ENCODE measurements around the gene ZNF649.

Gene ZNF649

GRCh38 chr19:51882518-51882917 lies 22.3 kb downstream of the ZNF649 start:
- TF ChIP-seq TAF1 (IDR thresholded peaks at IDR 0.05; ENCODE audit: borderline replicate concordance, insufficient read depth, low read length) (no peak), SIN3A (IDR thresholded peaks at IDR 0.05; ENCODE audit: borderline replicate concordance, insufficient read depth, low read length) (no peak), POLR2AphosphoS5 (IDR thresholded peaks at IDR 0.05; ENCODE audit: low read depth, low read length) (no peak), REST (IDR thresholded peaks at IDR 0.05; ENCODE audit: insufficient read depth in 1 of 2, low read depth in 2 of 2, low read length in 2 of 2) (no peak), FOXP2 (optimal IDR thresholded peaks at IDR 0.05; ENCODE audit: borderline replicate concordance, extremely low read depth, extremely low read length, insufficient read depth) (no peak)

GRCh38 chr19:51873097-51873496 lies 31.7 kb downstream of the ZNF649 start:
- TF ChIP-seq FOXP2 (optimal IDR thresholded peaks at IDR 0.05; ENCODE audit: borderline replicate concordance, extremely low read depth, extremely low read length, insufficient read depth) (no peak), TAF1 (IDR thresholded peaks at IDR 0.05; ENCODE audit: borderline replicate concordance, insufficient read depth, low read length) (no peak), REST (IDR thresholded peaks at IDR 0.05; ENCODE audit: insufficient read depth in 1 of 2, low read depth in 2 of 2, low read length in 2 of 2) (no peak)

GRCh38 chr19:51861870-51862622 lies 42.8 kb downstream of the ZNF649 start:
- TF ChIP-seq TAF1 (IDR thresholded peaks at IDR 0.05; ENCODE audit: borderline replicate concordance, insufficient read depth, low read length) (no peak), POLR2AphosphoS5 (IDR thresholded peaks at IDR 0.05; ENCODE audit: low read depth, low read length) (no peak), REST (IDR thresholded peaks at IDR 0.05; ENCODE audit: insufficient read depth in 1 of 2, low read depth in 2 of 2, low read length in 2 of 2) (no peak), SIN3A (IDR thresholded peaks at IDR 0.05; ENCODE audit: borderline replicate concordance, insufficient read depth, low read length) (no peak), FOXP2 (optimal IDR thresholded peaks at IDR 0.05; ENCODE audit: borderline replicate concordance, extremely low read depth, extremely low read length, insufficient read depth) (no peak)
